Measurements from ENCODE around the gene FAM236A.
"Not testable (repeated sequence)": the region's sequence is repeated elsewhere in the genome, so short reads cannot be mapped to it uniquely, and the experiment has no call there.

DNA sequence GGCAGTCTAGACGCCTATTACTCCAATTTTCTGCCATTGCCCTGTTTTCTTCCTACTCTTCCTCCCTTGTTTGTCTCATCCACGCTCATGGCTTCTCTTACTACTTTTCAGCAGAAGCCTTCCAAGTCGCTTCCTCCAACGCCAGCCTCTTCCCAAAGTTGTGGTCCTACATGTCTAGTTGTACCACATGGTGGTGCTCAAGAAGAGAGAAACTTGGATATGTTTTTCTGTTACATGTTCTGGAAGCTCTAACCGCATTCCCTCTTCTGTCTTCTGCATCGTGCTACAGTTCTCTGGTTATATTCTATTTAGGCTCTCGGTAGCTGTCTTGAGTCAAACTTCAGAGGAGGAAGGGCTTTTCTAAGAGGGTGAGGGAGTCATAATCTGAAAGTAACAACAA is 36.9 kb downstream of the FAM236A start:
- TF ChIP-seq, protein P1, sequence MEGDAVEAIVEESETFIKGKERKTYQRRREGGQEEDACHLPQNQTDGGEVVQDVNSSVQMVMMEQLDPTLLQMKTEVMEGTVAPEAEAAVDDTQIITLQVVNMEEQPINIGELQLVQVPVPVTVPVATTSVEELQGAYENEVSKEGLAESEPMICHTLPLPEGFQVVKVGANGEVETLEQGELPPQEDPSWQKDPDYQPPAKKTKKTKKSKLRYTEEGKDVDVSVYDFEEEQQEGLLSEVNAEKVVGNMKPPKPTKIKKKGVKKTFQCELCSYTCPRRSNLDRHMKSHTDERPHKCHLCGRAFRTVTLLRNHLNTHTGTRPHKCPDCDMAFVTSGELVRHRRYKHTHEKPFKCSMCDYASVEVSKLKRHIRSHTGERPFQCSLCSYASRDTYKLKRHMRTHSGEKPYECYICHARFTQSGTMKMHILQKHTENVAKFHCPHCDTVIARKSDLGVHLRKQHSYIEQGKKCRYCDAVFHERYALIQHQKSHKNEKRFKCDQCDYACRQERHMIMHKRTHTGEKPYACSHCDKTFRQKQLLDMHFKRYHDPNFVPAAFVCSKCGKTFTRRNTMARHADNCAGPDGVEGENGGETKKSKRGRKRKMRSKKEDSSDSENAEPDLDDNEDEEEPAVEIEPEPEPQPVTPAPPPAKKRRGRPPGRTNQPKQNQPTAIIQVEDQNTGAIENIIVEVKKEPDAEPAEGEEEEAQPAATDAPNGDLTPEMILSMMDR (conservative IDR thresholded peaks at IDR 0.05; ENCODE audit: low read depth in 2 of 2): not testable (repeated sequence)
- TF ChIP-seq EZH2 (IDR thresholded peaks at IDR 0.05; ENCODE audit: low read depth, unreplicated experiment); JUNB (IDR thresholded peaks at IDR 0.05; ENCODE audit: unreplicated experiment); EZH2phosphoT487 (IDR thresholded peaks at IDR 0.05; ENCODE audit: unreplicated experiment): not testable (repeated sequence)
